Breast epithelium (tissue), 3 donors: ENCODE data around the gene ITPR2.

Experiments
- POLR2A ChIP-seq: fragments of 450-650 bp; IDR thresholded peaks from one replicate; pipeline ENCODE4 v1.6.1; 2016; ENCODE audit warnings: antibody characterized with exemption, mild to moderate bottlenecking, moderate library complexity
- POLR2AphosphoS5 ChIP-seq, 3 donors: sonication (generic); formaldehyde crosslinking; IDR thresholded peaks; one replicate each; pipeline ENCODE4 v1.6.1; 2017; ENCODE audit warnings: antibody characterized with exemption in 3 of 3
- TF ChIP-seq, protein P1 (sequence below), 3 donors: fragments of 450-650 bp; IDR thresholded peaks; one replicate each; pipeline ENCODE4 v1.5.1; 2016 to 2017; ENCODE audit warnings: antibody characterized with exemption in 3 of 3, mild to moderate bottlenecking in 3 of 3, moderate library complexity in 3 of 3

DNA sequence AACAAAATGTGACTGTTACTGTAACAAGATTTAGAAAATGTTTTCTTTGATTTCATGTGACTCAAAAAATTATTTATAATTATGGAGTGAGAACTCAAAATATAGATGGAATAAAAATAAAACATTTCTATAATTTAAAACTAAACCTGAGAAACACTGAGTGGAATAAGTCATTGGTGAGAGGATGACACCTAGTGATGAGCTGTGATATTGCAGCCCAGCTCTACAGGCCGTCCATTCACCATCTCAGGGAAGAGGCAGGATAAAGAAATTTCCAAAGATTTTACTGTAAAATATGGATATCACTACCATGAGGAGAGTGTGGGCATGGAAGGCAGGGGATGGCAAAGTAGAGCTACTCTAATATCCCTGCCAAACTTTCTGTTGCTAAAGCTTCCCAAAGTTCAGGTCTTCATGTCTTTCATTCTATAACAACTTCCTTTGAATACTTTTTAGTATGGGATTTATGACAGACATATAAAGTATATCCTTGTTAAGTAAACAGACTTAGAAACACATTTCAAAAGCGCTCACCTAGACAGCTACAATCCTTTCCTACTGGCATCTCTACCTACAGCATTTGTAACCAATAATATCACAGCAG is 308.0 kb downstream of the ITPR2 start:
- TF ChIP-seq, protein P1, sequence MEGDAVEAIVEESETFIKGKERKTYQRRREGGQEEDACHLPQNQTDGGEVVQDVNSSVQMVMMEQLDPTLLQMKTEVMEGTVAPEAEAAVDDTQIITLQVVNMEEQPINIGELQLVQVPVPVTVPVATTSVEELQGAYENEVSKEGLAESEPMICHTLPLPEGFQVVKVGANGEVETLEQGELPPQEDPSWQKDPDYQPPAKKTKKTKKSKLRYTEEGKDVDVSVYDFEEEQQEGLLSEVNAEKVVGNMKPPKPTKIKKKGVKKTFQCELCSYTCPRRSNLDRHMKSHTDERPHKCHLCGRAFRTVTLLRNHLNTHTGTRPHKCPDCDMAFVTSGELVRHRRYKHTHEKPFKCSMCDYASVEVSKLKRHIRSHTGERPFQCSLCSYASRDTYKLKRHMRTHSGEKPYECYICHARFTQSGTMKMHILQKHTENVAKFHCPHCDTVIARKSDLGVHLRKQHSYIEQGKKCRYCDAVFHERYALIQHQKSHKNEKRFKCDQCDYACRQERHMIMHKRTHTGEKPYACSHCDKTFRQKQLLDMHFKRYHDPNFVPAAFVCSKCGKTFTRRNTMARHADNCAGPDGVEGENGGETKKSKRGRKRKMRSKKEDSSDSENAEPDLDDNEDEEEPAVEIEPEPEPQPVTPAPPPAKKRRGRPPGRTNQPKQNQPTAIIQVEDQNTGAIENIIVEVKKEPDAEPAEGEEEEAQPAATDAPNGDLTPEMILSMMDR (IDR thresholded peaks at IDR 0.05): peak in 2 of 3 donors; percentile 17 to 36
- TF ChIP-seq POLR2AphosphoS5 (IDR thresholded peaks at IDR 0.05) (no peak), POLR2A (no peak)
